Activated CD4-positive, alpha-beta T cell treated with anti-CD3 and anti-CD28 coated beads for 36 hours (primary cell): ENCODE measurements around the gene RTP2. TPM values are rescaled to one million over a fixed set of nuclear protein-coding genes. Genes with fewer than 3 reads are reported as not detected.

Experiments used
- ATAC-seq: fragments of 200-7000 bp; cut with Tn5 transposase; one replicate; pipeline ENCODE4 v1.10.0; 2021; ENCODE audit warnings: mild to moderate bottlenecking, moderate library complexity
- CTCF ChIA-PET: fragments of 350-600 bp; sonication (Branson Sonifier 250); formaldehyde crosslinking; loops from one replicate; lab custom pipeline; 2021; ENCODE audit warnings: antibody characterized with exemption; lab: Charles Lee
- POLR2A ChIA-PET: fragments of 350-600 bp; sonication (Branson Sonifier 250); formaldehyde crosslinking; loops from one replicate; lab custom pipeline; 2021; ENCODE audit warnings: antibody characterized with exemption, inconsistent platforms; lab: Charles Lee
- DNase-seq: peaks from one replicate; pipeline ENCODE4 v3.0.0-alpha.2; 2020
- H3K27ac Mint-ChIP-seq: one replicate; pipeline ENCODE4 v1.8.0; 2021; ENCODE audit warnings: mixed read lengths
- H3K27me3 Mint-ChIP-seq: one replicate; pipeline ENCODE4 v1.8.0; 2021; ENCODE audit warnings: mixed read lengths
- H3K36me3 Mint-ChIP-seq: one replicate; pipeline ENCODE4 v1.8.0; 2021; ENCODE audit warnings: low read depth, mixed read lengths
- H3K4me1 Mint-ChIP-seq: one replicate; pipeline ENCODE4 v1.8.0; 2021; ENCODE audit warnings: mixed read lengths
- H3K4me3 Mint-ChIP-seq: one replicate; pipeline ENCODE4 v1.8.0; 2021; ENCODE audit warnings: mild to moderate bottlenecking, moderate library complexity, mixed read lengths
- H3K9me3 Mint-ChIP-seq: one replicate; pipeline ENCODE4 v1.8.0; 2021; ENCODE audit warnings: low read depth, mixed read lengths
- intact Hi-C, 2 experiments: fragments of 100-400 bp; cut with DNase I in 1 of 2; cut with micrococcal nuclease in 1 of 2; formaldehyde crosslinking; loops; one replicate each; pipeline versions ENCODE4 v1.14.2 to v1.15.1; 2022 to 2024; cut with DNase I, micrococcal nuclease
- total RNA-seq, 2 experiments: library from RNA; stranded (reverse); gene quantifications; one replicate each; pipeline ENCODE4 v1.2.3, GENCODE V29; 2021

The RTP2 gene
- total RNA-seq, 2 experiments from 2014 or later = not detected

- H3K27me3 Mint-ChIP-seq = no peaks in the 10 kb centered on the region
- POLR2A ChIA-PET = no interaction called here
- CTCF ChIA-PET = no interaction called here
- H3K27ac Mint-ChIP-seq = no peak overlapping the region
- H3K4me3 Mint-ChIP-seq = no peak overlapping the region
- intact Hi-C loops = no loop called here
- H3K4me1 Mint-ChIP-seq = no peaks in the 10 kb centered on the region
- H3K9me3 Mint-ChIP-seq = no peaks in the 10 kb centered on the region
- no peak for ATAC-seq
- peaks cover 67% of the 10 kb centered on the region for H3K36me3 Mint-ChIP-seq
- DNase-seq = no peak
These were observed 26.7 kb upstream of the RTP2 start for GRCh38 chr3:187728940-187729583.

- H3K36me3 Mint-ChIP-seq = peaks cover 70% of the 10 kb centered on the region
- no peaks in the 10 kb centered on the region for H3K27me3 Mint-ChIP-seq
- no peak for ATAC-seq
- ChIA-PET POLR2A (no interaction called here), CTCF (interaction anchor here (0.9 to 1.2 kb wide), 3 partner anchors 8 to 1314 kb away, joined by 3 to 4 read pairs (median 3); no protein-coding TSS in a partner anchor)
- no peaks in the 10 kb centered on the region for H3K4me1 Mint-ChIP-seq
- H3K27ac Mint-ChIP-seq = no peak overlapping the region
- H3K9me3 Mint-ChIP-seq = no peaks in the 10 kb centered on the region
- intact Hi-C loops = no loop called here
- no peak overlapping the region for H3K4me3 Mint-ChIP-seq
- no peak for DNase-seq
These were observed 25.9 kb upstream of the RTP2 start for GRCh38 chr3:187728248-187728647.

GRCh38 chr3:187726564-187726963 lies 24.2 kb upstream of the RTP2 start:
- peaks cover 69% of the 10 kb centered on the region for H3K36me3 Mint-ChIP-seq
- CTCF ChIA-PET = interaction anchor here (0.6 kb wide), 1 partner anchor 1091 kb away, joined by 3 read pairs; no protein-coding TSS in a partner anchor

GRCh38 chr3:187725653-187726370 lies 23.5 kb upstream of the RTP2 start:
- DNase-seq = no peak
- H3K4me3 Mint-ChIP-seq = no peak overlapping the region
- intact Hi-C loops = no loop called here
- no peaks in the 10 kb centered on the region for H3K9me3 Mint-ChIP-seq
- no peak overlapping the region for H3K27ac Mint-ChIP-seq
- H3K36me3 Mint-ChIP-seq = peaks cover 71% of the 10 kb centered on the region
- no peak for ATAC-seq
- POLR2A ChIA-PET = no interaction called here
- H3K27me3 Mint-ChIP-seq = no peaks in the 10 kb centered on the region
- H3K4me1 Mint-ChIP-seq = no peaks in the 10 kb centered on the region
- CTCF ChIA-PET = no interaction called here

More at GRCh38 chr3:187726564-187726963, 24.2 kb upstream of the RTP2 start:
- Mint-ChIP-seq H3K4me1 (no peaks in the 10 kb centered on the region), H3K27me3 (no peaks in the 10 kb centered on the region), H3K9me3 (no peaks in the 10 kb centered on the region), H3K4me3 (no peak overlapping the region), H3K27ac (no peak overlapping the region)
- ATAC-seq (no peak), DNase-seq (no peak)
- POLR2A ChIA-PET = no interaction called here
- intact Hi-C loops = no loop called here

GRCh38 chr3:187725224-187725623 lies 22.9 kb upstream of the RTP2 start:
- CTCF ChIA-PET = no interaction called here
- H3K36me3 Mint-ChIP-seq = peaks cover 67% of the 10 kb centered on the region
- ATAC-seq (no peak), DNase-seq (no peak)
- intact Hi-C loops = no loop called here
- no peaks in the 10 kb centered on the region for H3K9me3 Mint-ChIP-seq
- no peak overlapping the region for H3K27ac Mint-ChIP-seq
- no peak overlapping the region for H3K4me3 Mint-ChIP-seq
- no peaks in the 10 kb centered on the region for H3K27me3 Mint-ChIP-seq
- POLR2A ChIA-PET = no interaction called here
- no peaks in the 10 kb centered on the region for H3K4me1 Mint-ChIP-seq

- ATAC-seq (no peak), DNase-seq (no peak)
- peaks cover 47% of the 10 kb centered on the region for H3K36me3 Mint-ChIP-seq
- ChIA-PET CTCF (interaction anchor here (0.7 to 1.6 kb wide), 3 partner anchors 8 to 18 kb away, joined by 3 to 4 read pairs (median 3); no protein-coding TSS in a partner anchor), POLR2A (no interaction called here)
- H3K4me3 Mint-ChIP-seq = no peak overlapping the region
- no peaks in the 10 kb centered on the region for H3K4me1 Mint-ChIP-seq
- no peak overlapping the region for H3K27ac Mint-ChIP-seq
- no peaks in the 10 kb centered on the region for H3K9me3 Mint-ChIP-seq
- H3K27me3 Mint-ChIP-seq = no peaks in the 10 kb centered on the region
- intact Hi-C loops = no loop called here
These were observed 19.9 kb upstream of the RTP2 start for GRCh38 chr3:187722206-187722612.

- CTCF ChIA-PET = interaction anchor here (0.7 to 2.5 kb wide), 5 partner anchors 9 to 401 kb away, joined by 3 to 8 read pairs (median 3); no protein-coding TSS in a partner anchor
- Mint-ChIP-seq H3K4me1 (no peaks in the 10 kb centered on the region), H3K36me3 (peaks cover 40% of the 10 kb centered on the region), H3K4me3 (no peak overlapping the region), H3K27me3 (no peaks in the 10 kb centered on the region), H3K27ac (no peak overlapping the region), H3K9me3 (no peaks in the 10 kb centered on the region)
- POLR2A ChIA-PET = no interaction called here
- intact Hi-C loops = no loop called here
- ATAC-seq (no peak), DNase-seq (no peak)
These were observed 18.7 kb upstream of the RTP2 start for GRCh38 chr3:187721055-187721454.

GRCh38 chr3:187720337-187720670 lies 17.9 kb upstream of the RTP2 start:
- Mint-ChIP-seq H3K27me3 (no peaks in the 10 kb centered on the region), H3K27ac (no peak overlapping the region), H3K4me3 (no peak overlapping the region), H3K9me3 (no peaks in the 10 kb centered on the region), H3K4me1 (no peaks in the 10 kb centered on the region), H3K36me3 (peaks cover 33% of the 10 kb centered on the region)
- CTCF ChIA-PET = interaction anchor here (0.7 to 2.5 kb wide), 7 partner anchors 8 to 413 kb away, joined by 3 to 8 read pairs (median 3); no protein-coding TSS in a partner anchor
- DNase-seq (no peak), ATAC-seq (no peak)
- POLR2A ChIA-PET = no interaction called here
- intact Hi-C loops = no loop called here

- Mint-ChIP-seq H3K9me3 (no peaks in the 10 kb centered on the region), H3K4me3 (no peak overlapping the region), H3K27ac (no peak overlapping the region), H3K36me3 (peaks cover 28% of the 10 kb centered on the region), H3K27me3 (no peaks in the 10 kb centered on the region), H3K4me1 (no peaks in the 10 kb centered on the region)
- no peak for ATAC-seq
- ChIA-PET CTCF (interaction anchor here (0.6 to 2.5 kb wide), 9 partner anchors 8 to 1103 kb away, joined by 3 to 8 read pairs (median 4); no protein-coding TSS in a partner anchor), POLR2A (no interaction called here)
- intact Hi-C loops = no loop called here
- no peak for DNase-seq
These were observed 17.4 kb upstream of the RTP2 start for GRCh38 chr3:187719628-187720336.

- ATAC-seq (no peak), DNase-seq (no peak)
- Mint-ChIP-seq H3K9me3 (no peaks in the 10 kb centered on the region), H3K27me3 (no peaks in the 10 kb centered on the region), H3K4me1 (peaks cover 8% of the 10 kb centered on the region), H3K27ac (no peak overlapping the region), H3K4me3 (no peak overlapping the region), H3K36me3 (peaks cover 19% of the 10 kb centered on the region)
- intact Hi-C loops = no loop called here
- POLR2A ChIA-PET = no interaction called here
- CTCF ChIA-PET = interaction anchor here (1.0 to 2.5 kb wide), 5 partner anchors 12 to 475 kb away, joined by 3 to 8 read pairs (median 4); no protein-coding TSS in a partner anchor
These were observed 16.4 kb upstream of the RTP2 start for GRCh38 chr3:187718802-187719201.

- H3K36me3 Mint-ChIP-seq = peaks cover 13% of the 10 kb centered on the region
- no peak overlapping the region for H3K27ac Mint-ChIP-seq
- H3K4me3 Mint-ChIP-seq = no peak overlapping the region
- intact Hi-C loops = no loop called here
- no peak for DNase-seq
- no peak for ATAC-seq
- no peaks in the 10 kb centered on the region for H3K9me3 Mint-ChIP-seq
- H3K4me1 Mint-ChIP-seq = peaks cover 12% of the 10 kb centered on the region
- H3K27me3 Mint-ChIP-seq = no peaks in the 10 kb centered on the region
- ChIA-PET CTCF (interaction anchor here (0.5 to 1.9 kb wide), 7 partner anchors 14 to 1238 kb away, joined by 3 to 5 read pairs (median 3); partner anchors contain the start of gene LPP), POLR2A (no interaction called here)
These were observed 15.2 kb upstream of the RTP2 start for GRCh38 chr3:187717572-187717971.
